HepG2 (cell line): ENCODE results near the gene THRA. TPM values are rescaled to one million over a fixed set of nuclear protein-coding genes. Genes with fewer than 3 reads are reported as not detected.
A peak's percentile ranks its signal among the peaks of the same experiment; 100 is the strongest.

Source experiments
- FOXA3 ChIP-seq: IDR thresholded peaks from 2 replicates; pipeline ENCODE4 v1.6.1; 2016; ENCODE audit warnings: missing genetic modification reagents, missing compliant biosample characterization
- FOXJ3 ChIP-seq: sonication (generic); formaldehyde crosslinking; IDR thresholded peaks from 2 replicates; pipeline ENCODE4 v1.4.0; 2020; ENCODE audit warnings: missing genetic modification reagents, mild to moderate bottlenecking, borderline replicate concordance
- JDP2 ChIP-seq: sonication (generic); formaldehyde crosslinking; IDR thresholded peaks from 2 replicates; pipeline ENCODE4 v1.8.1; 2022; ENCODE audit warnings: missing genetic modification reagents, borderline replicate concordance
- KLF6 ChIP-seq: IDR thresholded peaks from 2 replicates; pipeline ENCODE4 v1.8.0; 2016; ENCODE audit warnings: missing biosample characterization, missing genetic modification reagents
- MED1 ChIP-seq: sonication (generic); formaldehyde crosslinking; IDR thresholded peaks from 2 replicates; pipeline ENCODE4 v1.4.0; 2020; ENCODE audit warnings: missing genetic modification reagents
- PAF1 ChIP-seq: IDR thresholded peaks from 2 replicates; pipeline ENCODE4 v1.6.1; 2016; ENCODE audit warnings: missing genetic modification reagents, missing compliant biosample characterization
- PHF20 ChIP-seq: sonication (generic); formaldehyde crosslinking; IDR thresholded peaks from 2 replicates; pipeline ENCODE4 v1.5.0; 2020; ENCODE audit warnings: mild to moderate bottlenecking, missing genetic modification reagents
- SPEN ChIP-seq: sonication (generic); formaldehyde crosslinking; IDR thresholded peaks from 2 replicates; pipeline ENCODE4 v1.5.1; 2020; ENCODE audit warnings: low read depth, mild to moderate bottlenecking, missing genetic modification reagents
- TBL1XR1 ChIP-seq: fragments of 150-350 bp; IDR thresholded peaks from 2 replicates; pipeline ENCODE4 v1.6.1; 2014; ENCODE audit warnings: borderline replicate concordance, low read length; ENCODE audit not compliant: partially characterized antibody
- ZBTB8A ChIP-seq: sonication (generic); formaldehyde crosslinking; IDR thresholded peaks from 2 replicates; pipeline ENCODE4 v1.4.0; 2020; ENCODE audit warnings: mild to moderate bottlenecking, low read depth, missing genetic modification reagents, borderline replicate concordance
- ZC3H13 ChIP-seq: sonication (generic); formaldehyde crosslinking; IDR thresholded peaks from 2 replicates; pipeline ENCODE4 v1.8.1; 2023; ENCODE audit warnings: mild to moderate bottlenecking, missing genetic modification reagents, moderate library complexity
- ZNF747 ChIP-seq: sonication (generic); formaldehyde crosslinking; IDR thresholded peaks from 2 replicates; pipeline ENCODE4 v1.8.1; 2023; ENCODE audit warnings: missing genetic modification reagents, mild to moderate bottlenecking, borderline replicate concordance
- polyA plus RNA-seq, 8 experiments: library from polyadenylated mRNA; depleted of rRNA in 3 of 8; stranded (reverse) in 7 of 8; unstranded in 1 of 8; fragments of >200 nt; fragmentation: Illumina TruSeq in 4 of 8; extraction: Trizol in 4 of 8; gene quantifications; 2 replicates each; pipeline versions ENCODE4 v1.2.1 to v1.2.3, GENCODE V29; 2011 to 2016; ENCODE audit warnings: low read depth in 4 of 8, missing spikeins in 1 of 8, mixed read lengths in 1 of 8; ENCODE audit not compliant: insufficient read depth in 1 of 8
- total RNA-seq, 5 experiments: library from RNA; depleted of rRNA; stranded (reverse); fragments of >200 nt; fragmentation: Illumina TruSeq; extraction: Trizol; gene quantifications; 2 replicates each; pipeline ENCODE4 v1.2.3, GENCODE V29; 2016; ENCODE audit warnings: low read depth in 1 of 5
- TF ChIP-seq, protein P1 (sequence below): sonication (generic); formaldehyde crosslinking; IDR thresholded peaks from 2 replicates; pipeline ENCODE4 v1.4.0; 2020; ENCODE audit warnings: missing genetic modification reagents, borderline replicate concordance
- TF ChIP-seq, protein P2 (sequence below): sonication (generic); formaldehyde crosslinking; IDR thresholded peaks from 2 replicates; pipeline ENCODE4 v1.4.0; 2020; ENCODE audit warnings: missing genetic modification reagents
- TF ChIP-seq, protein P3 (sequence below): sonication (generic); formaldehyde crosslinking; conservative IDR thresholded peaks from 2 replicates; pipeline ENCODE4 v1.4.0; 2020; ENCODE audit warnings: mild to moderate bottlenecking, missing genetic modification reagents, moderate library complexity
- TF ChIP-seq, protein P4 (sequence below): conservative IDR thresholded peaks from 2 replicates; pipeline ENCODE4 v1.6.1; 2018; ENCODE audit warnings: missing genetic modification reagents
- TF ChIP-seq, protein P5 (sequence below): sonication (generic); formaldehyde crosslinking; IDR thresholded peaks from 2 replicates; pipeline ENCODE4 v1.5.1; 2020; ENCODE audit warnings: missing genetic modification reagents, mild to moderate bottlenecking, borderline replicate concordance

The THRA gene
- total and polyA plus RNA-seq, 2 of the 13 experiments (the other 11 are each of a cell fraction or from before 2014, with no cell fraction given) = 8.0 to 9.9 TPM

DNA sequence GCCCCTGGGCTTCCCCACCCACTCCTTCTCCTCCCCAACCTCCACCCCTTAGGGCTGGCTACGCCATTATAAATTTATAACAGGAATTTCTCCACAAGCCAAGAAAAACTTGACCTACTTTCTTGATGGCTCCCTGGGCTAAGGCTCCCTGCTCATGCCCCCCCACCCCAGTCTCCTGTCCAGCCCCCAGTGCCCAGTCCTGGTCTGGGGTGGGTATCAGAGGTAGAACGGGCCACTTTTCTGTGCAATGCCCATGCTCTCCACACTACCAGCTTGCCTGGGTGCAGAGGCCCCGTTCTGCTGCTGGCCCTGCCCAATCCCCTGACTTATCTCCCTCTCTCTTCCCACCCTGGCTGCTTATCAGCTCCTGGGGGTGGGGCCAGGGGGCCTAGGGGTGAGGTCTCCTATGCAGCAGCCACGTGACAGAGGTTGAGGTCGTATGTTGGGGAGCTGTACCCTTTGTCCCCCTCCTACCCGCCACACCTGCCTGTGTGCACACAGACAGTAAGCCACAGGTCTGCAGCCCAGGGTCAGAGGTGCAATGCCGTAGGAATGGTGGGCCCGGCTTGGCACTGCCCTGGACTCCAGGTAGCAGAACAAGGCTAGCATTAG lies 10.1 kb downstream of the THRA start (continued):
- TF ChIP-seq, protein P1, sequence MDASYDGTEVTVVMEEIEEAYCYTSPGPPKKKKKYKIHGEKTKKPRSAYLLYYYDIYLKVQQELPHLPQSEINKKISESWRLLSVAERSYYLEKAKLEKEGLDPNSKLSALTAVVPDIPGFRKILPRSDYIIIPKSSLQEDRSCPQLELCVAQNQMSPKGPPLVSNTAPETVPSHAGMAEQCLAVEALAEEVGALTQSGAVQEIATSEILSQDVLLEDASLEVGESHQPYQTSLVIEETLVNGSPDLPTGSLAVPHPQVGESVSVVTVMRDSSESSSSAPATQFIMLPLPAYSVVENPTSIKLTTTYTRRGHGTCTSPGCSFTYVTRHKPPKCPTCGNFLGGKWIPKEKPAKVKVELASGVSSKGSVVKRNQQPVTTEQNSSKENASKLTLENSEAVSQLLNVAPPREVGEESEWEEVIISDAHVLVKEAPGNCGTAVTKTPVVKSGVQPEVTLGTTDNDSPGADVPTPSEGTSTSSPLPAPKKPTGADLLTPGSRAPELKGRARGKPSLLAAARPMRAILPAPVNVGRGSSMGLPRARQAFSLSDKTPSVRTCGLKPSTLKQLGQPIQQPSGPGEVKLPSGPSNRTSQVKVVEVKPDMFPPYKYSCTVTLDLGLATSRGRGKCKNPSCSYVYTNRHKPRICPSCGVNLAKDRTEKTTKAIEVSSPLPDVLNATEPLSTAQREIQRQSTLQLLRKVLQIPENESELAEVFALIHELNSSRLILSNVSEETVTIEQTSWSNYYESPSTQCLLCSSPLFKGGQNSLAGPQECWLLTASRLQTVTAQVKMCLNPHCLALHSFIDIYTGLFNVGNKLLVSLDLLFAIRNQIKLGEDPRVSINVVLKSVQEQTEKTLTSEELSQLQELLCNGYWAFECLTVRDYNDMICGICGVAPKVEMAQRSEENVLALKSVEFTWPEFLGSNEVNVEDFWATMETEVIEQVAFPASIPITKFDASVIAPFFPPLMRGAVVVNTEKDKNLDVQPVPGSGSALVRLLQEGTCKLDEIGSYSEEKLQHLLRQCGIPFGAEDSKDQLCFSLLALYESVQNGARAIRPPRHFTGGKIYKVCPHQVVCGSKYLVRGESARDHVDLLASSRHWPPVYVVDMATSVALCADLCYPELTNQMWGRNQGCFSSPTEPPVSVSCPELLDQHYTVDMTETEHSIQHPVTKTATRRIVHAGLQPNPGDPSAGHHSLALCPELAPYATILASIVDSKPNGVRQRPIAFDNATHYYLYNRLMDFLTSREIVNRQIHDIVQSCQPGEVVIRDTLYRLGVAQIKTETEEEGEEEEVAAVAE (CRISPR knock-in tag) = no peak
- TF ChIP-seq PAF1 (no peak), JDP2 (CRISPR knock-in tag) (no peak), ZC3H13 (CRISPR knock-in tag) (0 out of 2 replicates have a peak, but pooled peaks have one; percentile 10), PHF20 (CRISPR knock-in tag) (no peak), MED1 (CRISPR knock-in tag) (no peak), ZBTB8A (CRISPR knock-in tag) (no peak), KLF6 (no peak), TBL1XR1 (no peak), FOXJ3 (CRISPR knock-in tag) (no peak), ZNF747 (CRISPR knock-in tag) (no peak), FOXA3 (CRISPR knock-in tag) (no peak), SPEN (CRISPR knock-in tag) (peak; percentile 50; the same call in 1 of the 2 replicates)
- TF ChIP-seq, protein P2, sequence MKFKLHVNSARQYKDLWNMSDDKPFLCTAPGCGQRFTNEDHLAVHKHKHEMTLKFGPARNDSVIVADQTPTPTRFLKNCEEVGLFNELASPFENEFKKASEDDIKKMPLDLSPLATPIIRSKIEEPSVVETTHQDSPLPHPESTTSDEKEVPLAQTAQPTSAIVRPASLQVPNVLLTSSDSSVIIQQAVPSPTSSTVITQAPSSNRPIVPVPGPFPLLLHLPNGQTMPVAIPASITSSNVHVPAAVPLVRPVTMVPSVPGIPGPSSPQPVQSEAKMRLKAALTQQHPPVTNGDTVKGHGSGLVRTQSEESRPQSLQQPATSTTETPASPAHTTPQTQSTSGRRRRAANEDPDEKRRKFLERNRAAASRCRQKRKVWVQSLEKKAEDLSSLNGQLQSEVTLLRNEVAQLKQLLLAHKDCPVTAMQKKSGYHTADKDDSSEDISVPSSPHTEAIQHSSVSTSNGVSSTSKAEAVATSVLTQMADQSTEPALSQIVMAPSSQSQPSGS (CRISPR knock-in tag) = no peak
- TF ChIP-seq, protein P3, sequence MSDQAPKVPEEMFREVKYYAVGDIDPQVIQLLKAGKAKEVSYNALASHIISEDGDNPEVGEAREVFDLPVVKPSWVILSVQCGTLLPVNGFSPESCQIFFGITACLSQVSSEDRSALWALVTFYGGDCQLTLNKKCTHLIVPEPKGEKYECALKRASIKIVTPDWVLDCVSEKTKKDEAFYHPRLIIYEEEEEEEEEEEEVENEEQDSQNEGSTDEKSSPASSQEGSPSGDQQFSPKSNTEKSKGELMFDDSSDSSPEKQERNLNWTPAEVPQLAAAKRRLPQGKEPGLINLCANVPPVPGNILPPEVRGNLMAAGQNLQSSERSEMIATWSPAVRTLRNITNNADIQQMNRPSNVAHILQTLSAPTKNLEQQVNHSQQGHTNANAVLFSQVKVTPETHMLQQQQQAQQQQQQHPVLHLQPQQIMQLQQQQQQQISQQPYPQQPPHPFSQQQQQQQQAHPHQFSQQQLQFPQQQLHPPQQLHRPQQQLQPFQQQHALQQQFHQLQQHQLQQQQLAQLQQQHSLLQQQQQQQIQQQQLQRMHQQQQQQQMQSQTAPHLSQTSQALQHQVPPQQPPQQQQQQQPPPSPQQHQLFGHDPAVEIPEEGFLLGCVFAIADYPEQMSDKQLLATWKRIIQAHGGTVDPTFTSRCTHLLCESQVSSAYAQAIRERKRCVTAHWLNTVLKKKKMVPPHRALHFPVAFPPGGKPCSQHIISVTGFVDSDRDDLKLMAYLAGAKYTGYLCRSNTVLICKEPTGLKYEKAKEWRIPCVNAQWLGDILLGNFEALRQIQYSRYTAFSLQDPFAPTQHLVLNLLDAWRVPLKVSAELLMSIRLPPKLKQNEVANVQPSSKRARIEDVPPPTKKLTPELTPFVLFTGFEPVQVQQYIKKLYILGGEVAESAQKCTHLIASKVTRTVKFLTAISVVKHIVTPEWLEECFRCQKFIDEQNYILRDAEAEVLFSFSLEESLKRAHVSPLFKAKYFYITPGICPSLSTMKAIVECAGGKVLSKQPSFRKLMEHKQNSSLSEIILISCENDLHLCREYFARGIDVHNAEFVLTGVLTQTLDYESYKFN (CRISPR knock-in tag) = peak; percentile 60
- TF ChIP-seq, protein P4, sequence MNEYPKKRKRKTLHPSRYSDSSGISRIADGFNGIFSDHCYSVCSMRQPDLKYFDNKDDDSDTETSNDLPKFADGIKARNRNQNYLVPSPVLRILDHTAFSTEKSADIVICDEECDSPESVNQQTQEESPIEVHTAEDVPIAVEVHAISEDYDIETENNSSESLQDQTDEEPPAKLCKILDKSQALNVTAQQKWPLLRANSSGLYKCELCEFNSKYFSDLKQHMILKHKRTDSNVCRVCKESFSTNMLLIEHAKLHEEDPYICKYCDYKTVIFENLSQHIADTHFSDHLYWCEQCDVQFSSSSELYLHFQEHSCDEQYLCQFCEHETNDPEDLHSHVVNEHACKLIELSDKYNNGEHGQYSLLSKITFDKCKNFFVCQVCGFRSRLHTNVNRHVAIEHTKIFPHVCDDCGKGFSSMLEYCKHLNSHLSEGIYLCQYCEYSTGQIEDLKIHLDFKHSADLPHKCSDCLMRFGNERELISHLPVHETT (CRISPR knock-in tag) = no peak
- TF ChIP-seq, protein P5, sequence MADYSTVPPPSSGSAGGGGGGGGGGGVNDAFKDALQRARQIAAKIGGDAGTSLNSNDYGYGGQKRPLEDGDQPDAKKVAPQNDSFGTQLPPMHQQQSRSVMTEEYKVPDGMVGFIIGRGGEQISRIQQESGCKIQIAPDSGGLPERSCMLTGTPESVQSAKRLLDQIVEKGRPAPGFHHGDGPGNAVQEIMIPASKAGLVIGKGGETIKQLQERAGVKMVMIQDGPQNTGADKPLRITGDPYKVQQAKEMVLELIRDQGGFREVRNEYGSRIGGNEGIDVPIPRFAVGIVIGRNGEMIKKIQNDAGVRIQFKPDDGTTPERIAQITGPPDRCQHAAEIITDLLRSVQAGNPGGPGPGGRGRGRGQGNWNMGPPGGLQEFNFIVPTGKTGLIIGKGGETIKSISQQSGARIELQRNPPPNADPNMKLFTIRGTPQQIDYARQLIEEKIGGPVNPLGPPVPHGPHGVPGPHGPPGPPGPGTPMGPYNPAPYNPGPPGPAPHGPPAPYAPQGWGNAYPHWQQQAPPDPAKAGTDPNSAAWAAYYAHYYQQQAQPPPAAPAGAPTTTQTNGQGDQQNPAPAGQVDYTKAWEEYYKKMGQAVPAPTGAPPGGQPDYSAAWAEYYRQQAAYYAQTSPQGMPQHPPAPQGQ (CRISPR knock-in tag) = no peak
